ENCODE measurements around the gene SOX21. TPM values are rescaled to one million over a fixed set of nuclear protein-coding genes. Genes with fewer than 3 reads are reported as not detected.

The SOX21 gene
- total and polyA plus RNA-seq, 2 of the 8 experiments (the other 6 are each of a cell fraction or from before 2014, with no cell fraction given), result 3.9 TPM

DNA sequence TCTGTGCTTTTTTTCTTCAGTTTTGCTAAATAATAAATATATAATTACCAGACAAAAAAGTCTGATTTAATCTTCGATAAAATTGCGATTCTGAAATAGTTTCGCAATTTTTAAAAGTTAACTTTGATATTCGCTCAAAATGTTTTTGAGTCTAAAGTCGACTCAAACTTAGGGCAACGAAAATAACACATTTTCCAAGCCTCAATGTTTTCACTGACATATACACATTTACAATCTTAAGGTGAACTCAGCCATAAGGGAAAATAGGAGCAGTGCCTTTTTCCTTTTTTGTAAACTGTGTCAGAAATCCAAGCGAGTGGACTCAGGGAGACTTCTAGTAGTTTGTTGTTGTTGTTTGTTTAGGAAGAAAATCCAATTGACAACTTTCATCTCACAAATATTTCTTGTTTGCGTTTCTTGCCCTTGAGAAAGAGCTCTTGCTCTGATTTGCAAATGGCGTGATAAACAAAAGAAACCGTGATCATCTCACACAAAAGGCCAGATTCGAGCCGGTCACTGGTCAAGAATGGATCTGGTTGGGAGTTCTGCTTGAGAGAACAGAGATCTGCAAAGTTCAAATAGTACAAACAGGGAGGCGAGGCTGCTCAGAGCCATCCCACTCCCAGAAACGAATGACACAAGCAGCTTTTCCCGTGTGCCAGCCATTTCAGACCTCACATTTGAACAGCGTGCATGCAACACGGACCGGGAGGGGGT is 2.1 kb downstream of the SOX21 start:
- H4K20me1 ChIP-seq (replicated peaks in 1 of 2; ENCODE audit: control insufficient read depth in 1 of 2, insufficient read depth in 2 of 2, low read length in 2 of 2), result no peaks in the 10 kb centered on the region
- H3K23ac ChIP-seq (ENCODE audit: insufficient read length), result no peak overlapping the region
- FAIRE-seq, result peak; percentile 48
- 0 out of 2 replicates have a peak overlapping the region, but pooled peaks have one; percentile 37 for H2BK5ac ChIP-seq (ENCODE audit: low read depth, low read length)
- H2AFZ ChIP-seq (ENCODE audit: low read length), result no peak overlapping the region
- H3K14ac ChIP-seq (ENCODE audit: insufficient read length), result no peak overlapping the region
- no peak overlapping the region for H3K4ac ChIP-seq (replicated peaks; ENCODE audit: insufficient read length, low read depth, low read length)
- H2BK120ac ChIP-seq (replicated peaks; ENCODE audit: low read depth, low read length), result no peak overlapping the region
- ChIA-PET POLR2A (ENCODE audit: partially characterized antibody) (interaction anchor here (0.8 to 1.5 kb wide), 7 partner anchors 9 to 258 kb away, joined by 3 to 4 read pairs (median 3); no protein-coding TSS in a partner anchor), CTCF (ENCODE audit: partially characterized antibody) (interaction anchor here (0.6 to 1.7 kb wide), 6 partner anchors 11 to 254 kb away, joined by 3 to 6 read pairs (median 4); no protein-coding TSS in a partner anchor)
- H2BK20ac ChIP-seq (ENCODE audit: low read length), result no peak overlapping the region
- no peak overlapping the region for H4K91ac ChIP-seq (replicated peaks; ENCODE audit: insufficient read length, low read length)
- H4K5ac ChIP-seq (ENCODE audit: insufficient read length, low read depth, low read length), result peak overlapping the region; percentile 79
- 0 out of 2 replicates have a peak overlapping the region, but pooled peaks have one; percentile 96 for H2BK12ac ChIP-seq (ENCODE audit: low read depth, low read length)
- peaks cover 39% of the 10 kb centered on the region for H3K23me2 ChIP-seq (ENCODE audit: low read depth, low read length)
- H4K8ac ChIP-seq (ENCODE audit: extremely low read depth, insufficient read depth, low read length), result no peak overlapping the region
- H2AK5ac ChIP-seq (ENCODE audit: low read depth, low read length), result no peak overlapping the region
- H3K9ac ChIP-seq (replicated peaks in 1 of 4; ENCODE audit: extremely low read depth in 1 of 4, low read depth in 3 of 4, low read length in 3 of 4), result peak overlapping the region in 1 of 4 experiments; percentile 70; a peak in 2 of 7 replicates
- H3K18ac ChIP-seq (ENCODE audit: extremely low read depth, low read length), result peak overlapping the region; percentile 26; the same call in 1 of the 2 replicates
- no peaks in the 10 kb centered on the region; a peak in 1 of 4 replicates for H3K9me3 ChIP-seq (ENCODE audit: insufficient read depth in 2 of 2, low read depth in 1 of 2, low read length in 1 of 2)
- H3K36me3 ChIP-seq (ENCODE audit: control insufficient read depth in 2 of 4, insufficient read depth in 4 of 4, low read length in 3 of 4), result peaks cover 0 to 25% (median 0%) of the 10 kb centered on the region in 4 experiments; a peak in 2 of 8 replicates
- H3K27ac ChIP-seq (ENCODE audit: low read depth, low read length), result no peak overlapping the region
- 2% methylated on average over 18 of the region's 18 CpGs; no CpG with 5 or more reads in 1 of the 2 experiments for WGBS, 2 experiments (ENCODE audit: extremely low coverage in 1 of 2, insufficient coverage in 1 of 2, insufficient read length in 1 of 2, insufficient replicate concordance in 2 of 2, low coverage in 1 of 2, low lambda C conversion rate in 2 of 2, missing lambda C conversion rate in 1 of 2)
- peak overlapping the region; percentile 94 to 99 for H3K4me2 ChIP-seq (ENCODE audit: insufficient read depth in 1 of 2, low read depth in 2 of 2, low read length in 2 of 2)
- H3K4me1 ChIP-seq (replicated peaks in 1 of 4; ENCODE audit: control insufficient read depth in 3 of 4, insufficient read depth in 4 of 4, low read length in 3 of 4), result peaks cover 2 to 18% (median 8%) of the 10 kb centered on the region in 4 experiments
- DNase-seq (ENCODE audit: low read depth in 1 of 2, low spot score in 2 of 2), result no peak
- no peaks in the 10 kb centered on the region for H3K79me1 ChIP-seq (ENCODE audit: low read depth, low read length)
- peaks cover 0 to 5% of the 10 kb centered on the region in 2 experiments; a peak in 2 of 4 replicates for H3K79me2 ChIP-seq (ENCODE audit: control insufficient read depth in 1 of 2, insufficient read depth in 2 of 2, low read length in 2 of 2)
- H3K4me3 ChIP-seq (ENCODE audit: extremely low read depth in 1 of 4, insufficient read depth in 2 of 4, low read depth in 3 of 4, low read length in 4 of 4), result peak overlapping the region; percentile 65 to 86 (median 67)
- H3K56ac ChIP-seq (replicated peaks; ENCODE audit: insufficient read length, low read depth, low read length), result no peak overlapping the region
- peaks cover 0 to 51% (median 38%) of the 10 kb centered on the region in 4 experiments; a peak in 6 of 7 replicates for H3K27me3 ChIP-seq (replicated peaks in 1 of 4; ENCODE audit: control insufficient read depth in 3 of 4, extremely low read depth in 1 of 4, insufficient read depth in 3 of 4, low read length in 3 of 4)
- no peak overlapping the region for H2BK15ac ChIP-seq (ENCODE audit: low read length)
- no peak for TF ChIP-seq CTCF (IDR thresholded peaks at IDR 0.05; ENCODE audit: control extremely low read depth in 1 of 3, insufficient read depth in 1 of 3, low read depth in 1 of 3, low read length in 3 of 3)
- TF ChIP-seq SIX5 (IDR thresholded peaks at IDR 0.05; ENCODE audit: low read depth, low read length), result no peak
- no peak for TF ChIP-seq POLR2AphosphoS5 (IDR thresholded peaks at IDR 0.05; ENCODE audit: low read depth, low read length)
- no peak for TF ChIP-seq SUZ12 (IDR thresholded peaks at IDR 0.05; ENCODE audit: low read length)
- TF ChIP-seq ASH2L (IDR thresholded peaks at IDR 0.05; ENCODE audit: low read length), result no peak
- no peak for TF ChIP-seq CHD1 (IDR thresholded peaks at IDR 0.05; ENCODE audit: low read depth, low read length)
- no peak for TF ChIP-seq SP1 (IDR thresholded peaks at IDR 0.05; ENCODE audit: low read depth, low read length)
- TF ChIP-seq YY1 (IDR thresholded peaks at IDR 0.05; ENCODE audit: low read depth, low read length), result no peak
- no peak for TF ChIP-seq HDAC6 (IDR thresholded peaks at IDR 0.05; ENCODE audit: low read depth, low read length)
- no peak for TF ChIP-seq ZNF274 (IDR thresholded peaks at IDR 0.05; ENCODE audit: borderline replicate concordance, extremely low read depth, low read length)
